Urinary bladder (tissue), 4 donors: ENCODE results near the gene NOS2. TPM values are rescaled to one million over a fixed set of nuclear protein-coding genes. Genes with fewer than 3 reads are reported as not detected.

ENCODE experiments used
- DNase-seq: peaks from one replicate; pipeline ENCODE4 v3.0.0-alpha.2; 2015; ENCODE audit errors: extremely low spot score
- H3K27ac ChIP-seq: one replicate; pipeline ENCODE4 v1.5.1; 2013; ENCODE audit warnings: low read depth, mild to moderate bottlenecking, moderate library complexity
- H3K36me3 ChIP-seq: one replicate; pipeline ENCODE4 v1.6.1; 2013; ENCODE audit warnings: mild to moderate bottlenecking, moderate library complexity; ENCODE audit not compliant: insufficient read depth
- H3K4me1 ChIP-seq: one replicate; pipeline ENCODE4 v1.6.1; 2013; ENCODE audit warnings: mild to moderate bottlenecking, moderate library complexity; ENCODE audit not compliant: insufficient read depth
- H3K4me3 ChIP-seq: one replicate; pipeline ENCODE4 v1.5.1; 2013; ENCODE audit warnings: low read depth, low read length
- WGBS: extraction: QIAGEN DNeasy Blood & Tissue Kit; methylation state at CpG from one replicate; pipeline ENCODE4 v1.1.7; 2013; 5-methylcytosine and 5-hydroxymethylcytosine counted together
- polyA plus RNA-seq: library from polyadenylated mRNA; stranded (reverse); fragments of 200-250 nt; gene quantifications from one replicate; pipeline ENCODE4 v1.2.3, GENCODE V29; 2013
- total RNA-seq: library from RNA; depleted of rRNA; stranded (reverse); fragments of >200 nt; gene quantifications from one replicate; pipeline ENCODE4 v1.2.3, GENCODE V29; 2014
- donor health status: healthy with polysubstance abuse.
- donor health status: healthy.

The NOS2 gene
- total and polyA plus RNA-seq, 2 donors = 0.14 to 0.26 TPM

DNA sequence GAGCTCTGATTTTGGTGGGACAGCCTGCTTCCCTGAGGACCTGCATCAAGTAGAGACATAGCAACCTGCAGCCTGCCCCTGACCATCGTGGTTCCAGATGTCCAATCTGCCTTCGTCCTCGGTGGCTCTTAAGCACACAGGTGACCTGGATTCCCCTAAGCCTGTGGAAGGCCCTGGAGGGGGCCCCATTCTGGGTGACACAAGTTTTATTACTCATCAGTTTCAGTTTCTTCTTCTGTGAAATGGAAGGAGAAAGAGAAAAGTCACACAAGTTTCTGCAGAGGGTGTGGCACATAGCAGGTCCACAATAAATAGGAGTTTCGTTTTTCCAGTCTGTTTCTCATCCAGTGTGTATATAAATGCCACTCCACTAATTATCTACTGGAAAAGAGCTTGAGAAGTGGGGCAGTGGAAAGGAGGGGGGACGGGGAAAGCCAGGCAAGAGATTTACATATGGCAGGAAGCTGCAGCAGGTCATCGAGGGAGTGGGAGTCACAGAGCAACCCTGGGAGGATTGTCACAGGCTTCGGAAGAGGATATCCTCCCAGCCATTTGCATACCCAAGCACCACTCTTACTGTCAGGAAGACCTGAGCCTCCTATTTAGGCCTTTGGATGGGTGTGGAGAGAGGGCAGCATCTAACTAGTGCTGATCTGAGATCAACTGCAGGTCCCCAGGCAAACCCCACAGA is 10.0 kb upstream of the NOS2 start:
- no peak overlapping the region for H3K27ac ChIP-seq
- H3K36me3 ChIP-seq = no peaks in the 10 kb centered on the region
- DNase-seq = no peak
- no peak overlapping the region for H3K4me3 ChIP-seq
- H3K4me1 ChIP-seq = no peaks in the 10 kb centered on the region
- WGBS = 47% methylated on average over 7 of the region's 7 CpGs

DNA sequence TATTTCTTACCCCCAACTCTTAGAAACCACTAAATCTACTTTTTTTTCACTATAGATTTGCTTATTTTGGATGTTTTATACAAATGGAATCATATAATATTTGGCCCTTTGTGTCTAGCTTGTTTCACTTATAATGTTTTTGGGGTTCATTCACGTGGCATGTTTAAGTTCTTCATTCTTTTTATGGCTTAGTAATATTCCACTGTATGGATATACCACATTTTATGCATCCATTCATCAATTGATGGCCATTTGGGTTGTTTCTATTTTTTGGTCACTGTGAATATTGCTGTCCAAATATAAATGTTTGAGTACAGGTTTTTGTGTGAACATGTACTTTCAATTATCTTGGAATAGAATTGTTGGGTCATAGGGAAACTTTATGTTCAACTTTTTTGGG is 9.2 kb upstream of the NOS2 start:
- no peaks in the 10 kb centered on the region for H3K4me1 ChIP-seq
- H3K4me3 ChIP-seq = no peak overlapping the region
- DNase-seq = no peak
- WGBS = 94% methylated on average over 1 of the region's 1 CpG
- H3K27ac ChIP-seq = no peak overlapping the region
- no peaks in the 10 kb centered on the region for H3K36me3 ChIP-seq

DNA sequence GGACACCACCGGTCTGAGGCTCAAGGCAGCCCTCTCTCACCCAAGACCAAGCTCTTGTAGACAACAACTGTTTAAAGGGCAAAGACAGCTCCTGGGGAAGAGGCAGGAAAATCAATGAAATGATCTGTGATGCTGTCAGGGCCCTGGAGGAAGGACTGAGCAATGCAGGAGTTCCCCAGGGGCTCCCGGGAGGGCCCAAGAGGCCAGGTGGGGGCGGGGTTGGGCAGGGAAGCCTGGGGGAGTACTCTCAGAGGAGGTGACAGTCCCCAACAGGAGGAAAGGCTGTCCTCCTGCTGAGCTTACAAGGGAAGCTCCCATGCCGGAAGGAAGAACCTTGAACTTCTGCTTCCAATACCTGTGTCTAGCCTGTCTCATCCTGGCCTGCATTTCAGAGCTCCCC is 8.3 kb upstream of the NOS2 start:
- Histone ChIP-seq H3K36me3 (no peaks in the 10 kb centered on the region), H3K27ac (no peak overlapping the region), H3K4me3 (no peak overlapping the region), H3K4me1 (no peaks in the 10 kb centered on the region)
- WGBS = 65% methylated on average over 4 of the region's 4 CpGs
- DNase-seq = no peak

DNA sequence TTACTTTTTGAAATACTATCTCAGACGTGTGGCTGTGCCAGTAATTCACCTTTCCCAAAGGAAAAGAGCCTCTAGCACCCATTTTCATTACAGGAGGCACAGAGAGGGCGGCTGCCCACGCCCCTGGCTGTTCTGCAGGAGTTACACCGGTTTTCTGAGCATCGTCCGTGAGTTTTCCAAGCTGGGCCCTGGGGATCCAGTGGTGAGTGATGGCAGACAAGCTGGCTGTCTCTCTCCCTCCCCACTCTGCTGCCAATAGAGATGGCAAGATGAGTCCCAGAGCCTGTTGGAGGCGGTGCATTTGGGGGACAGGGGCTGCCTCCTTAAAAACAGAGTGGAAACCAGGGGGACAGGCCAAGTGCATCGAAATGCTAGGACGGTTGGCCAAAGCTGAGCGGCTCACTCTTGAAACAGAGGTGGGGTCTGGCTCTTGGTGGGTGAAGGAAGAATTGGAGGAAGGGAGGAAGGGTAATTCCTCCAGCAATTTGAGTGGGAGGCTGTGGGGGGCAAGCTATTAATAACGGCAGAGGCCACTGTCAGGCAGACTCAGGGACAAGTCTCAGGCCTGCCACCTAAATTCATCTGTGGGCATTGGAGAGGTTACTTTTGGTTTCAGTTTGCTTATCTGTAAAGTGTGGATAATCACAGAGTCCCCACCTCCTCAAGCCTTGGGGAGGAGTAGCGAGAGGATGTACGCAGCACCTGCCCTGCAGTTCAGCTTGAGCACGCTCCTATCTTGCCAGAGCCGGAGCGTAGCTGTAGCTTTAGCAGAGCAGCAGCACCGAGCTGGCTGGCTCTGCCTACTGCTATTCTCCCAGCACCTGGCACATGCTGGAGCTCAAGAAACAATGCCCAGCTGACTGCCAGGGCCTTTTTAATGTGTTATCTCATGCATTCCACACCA is 7.5 kb upstream of the NOS2 start:
- no peak for DNase-seq
- no peaks in the 10 kb centered on the region for H3K4me1 ChIP-seq
- H3K36me3 ChIP-seq = no peaks in the 10 kb centered on the region
- H3K27ac ChIP-seq = no peak overlapping the region
- 77% methylated on average over 17 of the region's 17 CpGs for WGBS
- no peak overlapping the region for H3K4me3 ChIP-seq

DNA sequence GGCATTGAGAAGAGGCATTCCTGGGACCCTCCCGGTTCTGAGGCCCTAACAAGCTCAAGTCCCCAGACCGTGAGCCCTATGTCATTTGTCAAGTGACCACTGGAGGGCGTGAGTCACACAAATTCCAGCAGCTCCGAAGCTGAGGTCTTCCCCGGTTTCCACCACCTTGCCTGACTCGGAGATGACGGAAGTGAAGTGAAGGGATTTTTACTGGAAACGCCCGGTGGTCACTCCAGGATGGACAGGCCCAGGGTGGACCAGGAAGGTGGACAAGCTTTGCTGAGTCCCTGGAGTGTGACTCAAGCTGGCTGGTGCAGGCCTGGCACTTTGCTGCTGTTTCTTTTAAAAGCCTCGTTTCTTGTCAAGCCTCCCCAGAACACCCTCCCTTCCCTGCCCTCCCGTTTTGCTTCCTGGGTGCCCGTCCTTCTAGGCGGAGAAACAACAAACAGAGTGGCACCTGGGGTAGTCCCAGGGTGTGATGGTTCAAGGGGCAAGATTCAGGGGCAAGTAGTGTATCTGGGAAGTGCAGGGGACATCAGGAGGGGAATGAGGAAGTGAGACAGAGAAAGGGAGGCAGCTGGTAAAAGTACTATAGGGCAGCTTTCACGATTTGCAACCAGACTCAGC is 5.3 kb upstream of the NOS2 start:
- WGBS = 2% methylated on average over 14 of the region's 14 CpGs
- peak; percentile 59 for DNase-seq
- H3K4me3 ChIP-seq = peak overlapping the region; percentile 24
- H3K4me1 ChIP-seq = no peaks in the 10 kb centered on the region
- no peak overlapping the region for H3K27ac ChIP-seq
- no peaks in the 10 kb centered on the region for H3K36me3 ChIP-seq

DNA sequence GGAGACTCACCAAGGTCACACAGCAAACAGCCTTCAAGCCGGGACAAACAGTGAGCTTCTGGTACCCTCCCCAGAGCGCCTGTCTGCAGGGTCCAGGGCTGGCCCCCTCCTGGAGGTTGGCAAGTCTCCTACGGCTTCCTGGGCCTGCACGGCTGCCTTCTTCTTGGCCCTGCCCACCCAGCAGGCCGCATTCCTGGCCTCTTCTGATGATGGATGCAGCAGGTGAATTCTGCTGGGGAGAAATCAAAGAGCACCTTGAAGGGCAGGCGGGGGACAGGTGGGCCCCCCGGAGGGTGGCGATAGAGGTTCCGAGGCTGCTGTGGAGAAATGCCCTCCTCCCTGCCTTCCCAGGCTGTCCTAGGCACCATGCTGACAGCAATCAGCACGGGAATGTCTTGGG is 3.8 kb upstream of the NOS2 start:
- no peak overlapping the region for H3K27ac ChIP-seq
- no peak overlapping the region for H3K4me3 ChIP-seq
- H3K4me1 ChIP-seq = no peaks in the 10 kb centered on the region
- DNase-seq = no peak
- WGBS = 70% methylated on average over 10 of the region's 10 CpGs
- H3K36me3 ChIP-seq = no peaks in the 10 kb centered on the region

DNA sequence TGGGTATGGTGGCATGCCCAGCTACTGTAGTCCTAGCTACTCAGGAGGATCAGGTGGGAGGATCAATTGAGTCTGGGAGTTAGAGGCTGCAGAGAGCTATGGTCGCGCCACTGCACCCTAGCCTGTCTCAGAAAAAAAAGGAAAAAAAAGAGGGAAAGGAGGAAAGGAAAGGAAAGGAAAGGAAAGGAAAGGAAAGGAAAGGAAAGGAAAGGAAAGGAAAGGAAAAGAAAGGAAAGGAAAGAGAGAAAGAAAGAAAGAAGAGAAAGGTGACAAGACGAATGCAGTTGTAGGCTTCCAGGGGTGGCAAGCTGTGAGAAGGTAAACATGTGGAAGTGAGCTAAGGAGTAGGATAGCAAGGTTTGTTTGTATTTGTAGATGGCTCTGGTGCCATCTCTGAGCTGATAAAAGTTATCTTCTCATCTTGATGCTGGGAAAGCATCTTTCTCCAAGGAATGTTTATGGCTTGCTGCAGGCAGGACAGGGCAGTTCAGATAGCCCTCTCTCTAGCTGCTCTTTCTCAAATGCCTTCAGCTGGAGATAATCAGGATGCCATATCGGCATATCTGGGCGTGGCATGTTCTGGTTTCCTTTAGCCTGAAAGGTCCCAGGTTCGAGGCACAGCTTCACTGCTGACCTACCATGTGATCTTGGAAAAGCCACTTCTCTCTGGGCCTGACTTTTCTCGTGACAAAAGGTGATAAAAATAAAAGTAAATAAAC is 2.8 kb upstream of the NOS2 start:
- no peak for DNase-seq
- Histone ChIP-seq H3K4me3 (no peak overlapping the region), H3K27ac (no peak overlapping the region), H3K4me1 (no peaks in the 10 kb centered on the region), H3K36me3 (no peaks in the 10 kb centered on the region)
- WGBS = 58% methylated on average over 7 of the region's 7 CpGs

DNA sequence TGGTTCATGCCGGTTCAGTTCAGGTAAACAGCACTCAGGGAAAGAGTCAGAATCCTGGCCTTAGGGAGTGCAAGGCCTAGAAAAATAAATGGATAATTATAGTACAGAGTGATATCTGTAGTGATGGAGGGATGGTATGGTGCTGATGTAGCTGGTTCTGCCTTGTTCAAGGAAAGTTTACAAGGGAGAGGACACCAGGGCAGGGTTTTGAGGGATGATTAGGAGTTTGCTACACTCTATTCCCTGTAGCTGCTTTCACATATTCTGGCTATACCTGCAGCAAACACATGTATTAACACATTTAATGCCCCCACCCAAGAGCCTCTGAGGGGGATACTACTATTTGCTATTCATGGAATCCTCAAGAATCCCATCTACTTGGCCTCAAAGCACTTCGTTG is 1.7 kb upstream of the NOS2 start:
- 75% methylated on average over 2 of the region's 2 CpGs for WGBS
- Histone ChIP-seq H3K4me3 (no peak overlapping the region), H3K4me1 (no peaks in the 10 kb centered on the region), H3K27ac (no peak overlapping the region), H3K36me3 (no peaks in the 10 kb centered on the region)
- no peak for DNase-seq

DNA sequence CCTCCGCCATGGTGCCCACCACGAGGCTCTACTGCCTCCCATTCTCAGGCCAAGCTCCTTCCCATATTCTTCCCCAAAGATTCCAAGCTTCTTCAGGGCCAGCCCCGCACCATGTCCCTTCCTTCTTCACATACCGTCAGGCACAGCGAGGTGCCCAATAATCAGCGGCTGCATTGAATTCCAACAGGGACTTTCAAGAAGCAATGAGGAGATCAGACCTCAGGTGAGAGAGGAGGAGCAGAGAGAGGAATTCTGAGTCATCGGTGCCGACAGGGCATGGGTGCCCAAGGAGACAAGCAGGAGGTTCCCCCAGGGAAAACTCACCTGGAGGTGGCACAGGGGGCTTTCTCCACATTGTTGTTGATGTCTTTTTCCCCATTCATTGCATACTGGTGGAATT is 2.0 kb downstream of the NOS2 start:
- WGBS = 84% methylated on average over 8 of the region's 8 CpGs
- Histone ChIP-seq H3K4me3 (no peak overlapping the region), H3K36me3 (no peaks in the 10 kb centered on the region), H3K27ac (no peak overlapping the region), H3K4me1 (peaks cover 2% of the 10 kb centered on the region)
- no peak for DNase-seq

DNA sequence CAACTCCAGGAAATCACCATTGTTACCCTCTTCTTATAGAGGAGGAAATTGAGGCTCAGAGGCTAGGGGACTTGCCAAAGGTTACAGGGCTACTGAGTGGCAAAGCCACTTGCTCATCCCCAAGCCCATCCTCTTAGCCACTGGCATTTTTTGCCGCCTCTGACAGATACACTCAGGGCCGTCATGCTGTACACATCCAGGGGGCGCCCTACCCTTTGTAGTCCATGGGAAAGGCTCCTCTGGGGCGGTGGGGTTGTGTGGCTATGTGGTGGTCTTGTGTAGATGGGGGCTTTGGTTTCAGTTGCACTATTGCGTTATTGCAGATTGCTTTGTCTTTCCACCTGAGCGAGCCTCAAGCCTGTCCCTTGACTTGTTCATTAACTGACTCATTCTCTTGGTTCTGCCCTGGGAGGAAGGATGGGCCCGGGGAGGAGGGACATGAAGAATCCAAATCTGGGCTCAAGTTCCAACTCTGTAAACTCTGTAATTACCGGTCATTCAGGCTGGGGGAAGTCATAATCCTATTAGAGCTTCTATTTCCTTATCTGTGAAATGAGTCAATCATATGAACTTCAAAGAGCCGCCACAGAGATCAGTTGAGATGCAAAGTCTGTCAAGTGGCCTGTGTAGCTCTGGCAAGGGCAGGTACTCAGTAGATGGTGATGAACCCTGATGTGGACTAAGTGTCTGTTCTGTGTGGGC is 2.8 kb downstream of the NOS2 start:
- 68% methylated on average over 9 of the region's 9 CpGs for WGBS
- DNase-seq = no peak
- Histone ChIP-seq H3K4me3 (no peak overlapping the region), H3K4me1 (peaks cover 2% of the 10 kb centered on the region), H3K36me3 (no peaks in the 10 kb centered on the region), H3K27ac (no peak overlapping the region)

DNA sequence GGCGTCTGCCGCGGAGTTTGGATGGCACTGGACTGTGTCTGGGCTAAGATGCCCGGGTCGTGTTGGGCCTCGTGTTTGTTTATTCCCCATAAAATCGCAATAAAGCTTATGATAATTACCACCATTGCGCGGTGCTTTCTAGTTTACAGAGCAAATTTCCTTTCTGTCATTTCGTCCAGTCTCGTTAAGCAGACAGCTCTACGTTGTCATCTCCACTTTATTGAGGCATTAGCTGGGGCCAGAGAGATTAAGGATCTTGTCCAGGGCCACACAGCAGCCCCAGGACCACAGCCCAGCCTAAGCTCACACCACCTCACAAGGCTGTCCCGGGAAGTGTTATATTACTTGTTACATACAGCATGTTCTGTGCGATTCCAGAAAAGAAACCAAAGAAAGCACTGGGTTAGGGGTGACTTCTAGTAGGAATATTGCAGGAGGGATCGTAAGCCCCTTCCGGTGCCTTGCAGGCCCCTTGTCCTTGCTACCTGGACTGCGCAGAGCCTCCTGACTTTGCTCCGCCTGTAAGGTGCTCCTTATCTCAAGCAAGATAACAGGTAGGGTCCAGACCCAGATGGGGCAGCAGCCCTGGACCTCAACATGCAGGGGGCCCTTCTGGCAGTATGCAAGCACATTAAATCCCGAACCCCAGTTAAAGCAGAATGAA is 6.3 kb downstream of the NOS2 start:
- peaks cover 2% of the 10 kb centered on the region for H3K4me1 ChIP-seq
- DNase-seq = no peak
- no peak overlapping the region for H3K27ac ChIP-seq
- peak overlapping the region; percentile 21 for H3K4me3 ChIP-seq
- no peaks in the 10 kb centered on the region for H3K36me3 ChIP-seq
- WGBS = 23% methylated on average over 19 of the region's 19 CpGs

DNA sequence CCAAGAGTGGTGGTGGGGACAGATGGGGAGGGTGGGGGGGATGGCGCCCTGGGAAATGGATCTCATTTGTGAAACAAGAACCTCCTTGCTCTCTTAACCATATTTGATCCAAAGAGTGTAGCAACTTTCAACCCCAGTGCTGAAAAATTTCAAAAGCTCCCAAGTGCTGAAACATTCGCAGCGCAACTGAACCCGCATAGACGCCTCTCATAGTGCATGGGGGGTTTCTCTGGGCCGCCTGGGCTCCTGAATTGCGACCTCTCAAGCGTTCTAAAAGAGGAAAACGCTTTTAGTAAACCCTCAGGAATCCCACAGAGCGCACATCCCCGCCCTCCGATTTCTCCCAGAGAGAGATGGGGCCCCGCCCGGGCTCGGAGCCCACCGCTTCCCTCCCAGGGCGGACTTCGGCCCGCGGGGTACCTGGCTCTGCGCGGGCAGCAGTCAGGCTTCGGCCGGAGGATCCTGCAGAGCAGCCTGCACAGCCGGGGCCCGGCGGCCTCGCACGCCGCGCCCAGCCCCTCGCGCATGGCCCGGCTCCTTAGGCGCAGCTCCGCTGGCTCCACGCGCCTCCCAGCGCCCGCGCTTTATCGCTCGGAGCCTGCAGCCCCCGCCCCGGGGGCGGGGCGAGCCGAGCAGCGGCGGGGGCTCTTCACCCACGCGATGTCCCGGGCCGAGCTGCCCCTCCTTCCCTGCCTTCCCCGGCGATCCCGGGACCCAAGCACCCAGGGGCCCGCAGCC is 7.0 kb downstream of the NOS2 start:
- H3K27ac ChIP-seq = no peak overlapping the region
- WGBS = 3% methylated on average over 58 of the region's 58 CpGs
- H3K4me3 ChIP-seq = peak overlapping the region; percentile 21
- no peak for DNase-seq
- peaks cover 2% of the 10 kb centered on the region for H3K4me1 ChIP-seq
- no peaks in the 10 kb centered on the region for H3K36me3 ChIP-seq
